ENCODE data around the gene SLC12A6.

SLC12A6 gene

GRCh38 chr15:34341381-34342212 lies 4.0 kb upstream of the SLC12A6 start:
- H3K9me3 ChIP-seq = no peaks in the 10 kb centered on the region
- no peak for TF ChIP-seq CTCF (IDR thresholded peaks at IDR 0.05)
- peak overlapping the region; percentile 94 for H3K27ac ChIP-seq
- peaks cover 30% of the 10 kb centered on the region for H3K36me3 ChIP-seq
- peak overlapping the region; percentile 85 for H3K4me3 ChIP-seq (ENCODE audit: low read depth in 1 of 2, low read length in 1 of 2)
- no peaks in the 10 kb centered on the region for H3K27me3 ChIP-seq
- peaks cover 44 to 47% of the 10 kb centered on the region in 2 experiments for H3K4me1 ChIP-seq (ENCODE audit: control insufficient read depth in 1 of 2, insufficient read depth in 1 of 2, low read depth in 1 of 2, low read length in 1 of 2)

- Histone ChIP-seq H3K36me3 (peaks cover 30% of the 10 kb centered on the region), H3K27ac (peak overlapping the region; percentile 23), H3K9me3 (no peaks in the 10 kb centered on the region), H3K4me1 (ENCODE audit: control insufficient read depth in 1 of 2, insufficient read depth in 1 of 2, low read depth in 1 of 2, low read length in 1 of 2) (peaks cover 48 to 58% of the 10 kb centered on the region in 2 experiments), H3K4me3 (ENCODE audit: low read depth in 1 of 2, low read length in 1 of 2) (no peak overlapping the region), H3K27me3 (no peaks in the 10 kb centered on the region)
- no peak for TF ChIP-seq CTCF (IDR thresholded peaks at IDR 0.05)
Measured at GRCh38 chr15:34339946-34340345, 2.4 kb upstream of the SLC12A6 start.

GRCh38 chr15:34338347-34338746 lies 766 bp upstream of the SLC12A6 start:
- no peak for TF ChIP-seq CTCF (IDR thresholded peaks at IDR 0.05)
- no peaks in the 10 kb centered on the region for H3K9me3 ChIP-seq
- peaks cover 30% of the 10 kb centered on the region for H3K36me3 ChIP-seq
- peaks cover 52 to 71% of the 10 kb centered on the region in 2 experiments for H3K4me1 ChIP-seq (ENCODE audit: control insufficient read depth in 1 of 2, insufficient read depth in 1 of 2, low read depth in 1 of 2, low read length in 1 of 2)
- no peaks in the 10 kb centered on the region for H3K27me3 ChIP-seq
- H3K4me3 ChIP-seq (ENCODE audit: low read depth in 1 of 2, low read length in 1 of 2) = peak overlapping the region; percentile 51 to 97
- peak overlapping the region; percentile 99 for H3K27ac ChIP-seq

GRCh38 chr15:34336991-34337556 lies 507 bp downstream of the SLC12A6 start:
- H3K9me3 ChIP-seq = no peaks in the 10 kb centered on the region
- peaks cover 60 to 79% of the 10 kb centered on the region in 2 experiments for H3K4me1 ChIP-seq (ENCODE audit: control insufficient read depth in 1 of 2, insufficient read depth in 1 of 2, low read depth in 1 of 2, low read length in 1 of 2)
- peak overlapping the region; percentile 83 to 97 for H3K4me3 ChIP-seq (ENCODE audit: low read depth in 1 of 2, low read length in 1 of 2)
- peak overlapping the region; percentile 99 for H3K27ac ChIP-seq
- no peak for TF ChIP-seq CTCF (IDR thresholded peaks at IDR 0.05)
- no peaks in the 10 kb centered on the region for H3K27me3 ChIP-seq
- peaks cover 33% of the 10 kb centered on the region for H3K36me3 ChIP-seq

- H3K4me3 ChIP-seq (ENCODE audit: low read depth in 1 of 2, low read length in 1 of 2) = peak overlapping the region; percentile 83 to 97
Measured at GRCh38 chr15:34336231-34336990, 1.2 kb downstream of the SLC12A6 start.

More at GRCh38 chr15:34336231-34336990, 1.2 kb downstream of the SLC12A6 start:
- Histone ChIP-seq H3K4me1 (ENCODE audit: control insufficient read depth in 1 of 2, insufficient read depth in 1 of 2, low read depth in 1 of 2, low read length in 1 of 2) (peaks cover 60 to 78% of the 10 kb centered on the region in 2 experiments), H3K9me3 (no peaks in the 10 kb centered on the region), H3K36me3 (peaks cover 27% of the 10 kb centered on the region), H3K27me3 (no peaks in the 10 kb centered on the region), H3K27ac (peak overlapping the region; percentile 99)
- no peak for TF ChIP-seq CTCF (IDR thresholded peaks at IDR 0.05)
